Kidney (tissue), 14 donors: ENCODE results near the gene ATAD1. TPM values are rescaled to one million over a fixed set of nuclear protein-coding genes. Genes with fewer than 3 reads are reported as not detected.

Experiments used
- DNase-seq, 5 donors: peaks; one replicate each; pipeline ENCODE4 v3.0.0-alpha.2; 2013 to 2020
- FAIRE-seq: peaks from 2 replicates; lab custom pipeline; 2012; peaks lifted over from hg19 to GRCh38; lab: Jason Lieb, UNC
- H3K27ac ChIP-seq, 2 donors: one replicate each; pipeline ENCODE4 v1.7.0; 2013; ENCODE audit warnings: low read depth in 2 of 2, low read length in 2 of 2, inconsistent platforms in 1 of 2
- H3K27me3 ChIP-seq: one replicate; pipeline ENCODE4 v1.7.1; 2013; ENCODE audit warnings: low read length, inconsistent platforms; ENCODE audit not compliant: control insufficient read depth, insufficient read depth
- H3K36me3 ChIP-seq, 3 donors: one replicate each; pipeline versions ENCODE4 v1.7.0 to v1.7.1; 2013; ENCODE audit warnings: low read length in 3 of 3, control low read depth in 1 of 3, inconsistent platforms in 1 of 3; ENCODE audit not compliant: insufficient read depth in 3 of 3, control insufficient read depth in 2 of 3
- H3K4me1 ChIP-seq, 3 donors: one replicate each; pipeline versions ENCODE4 v1.7.0 to v1.7.1; 2013; ENCODE audit warnings: low read length in 3 of 3, inconsistent platforms in 1 of 3, low read depth in 1 of 3; ENCODE audit not compliant: control insufficient read depth in 2 of 3, insufficient read depth in 2 of 3
- H3K4me3 ChIP-seq, 3 donors: one replicate each; pipeline versions ENCODE4 v1.7.0 to v1.8.1; 2013; ENCODE audit warnings: low read length in 3 of 3, control low read depth in 1 of 3, inconsistent platforms in 1 of 3
- H3K9ac ChIP-seq, 3 donors: one replicate each; pipeline versions ENCODE4 v1.7.0 to v1.7.1; 2013; ENCODE audit warnings: low read length in 3 of 3, control low read depth in 1 of 3, inconsistent platforms in 1 of 3
- H3K9me3 ChIP-seq, 3 donors: one replicate each; pipeline versions ENCODE4 v1.7.0 to v1.7.1; 2013; ENCODE audit warnings: low read length in 3 of 3, control low read depth in 1 of 3, inconsistent platforms in 1 of 3; ENCODE audit not compliant: control insufficient read depth in 2 of 3, insufficient read depth in 1 of 3
- intact Hi-C: fragments of 100-400 bp; cut with DNase I; formaldehyde crosslinking; loops from one replicate; pipeline ENCODE4 v1.11.1; 2022
- polyA plus RNA-seq: library from polyadenylated mRNA; stranded (reverse); fragments of 350-450 nt; fragmentation: Illumina TruSeq; extraction: RNeasy Lipid Tissue Mini Kit (QIAGEN cat#74804); gene quantifications from one replicate; pipeline ENCODE4 v1.2.3, GENCODE V29; 2014; ENCODE audit warnings: low read depth, low replicate concordance; ENCODE audit not compliant: insufficient read depth
- total RNA-seq: library from RNA; stranded (reverse); fragmentation: NEBNext Ultra II Directional; extraction: Animal tissue kit (Norgen Biotek cat#: 25700); gene quantifications from one replicate; pipeline ENCODE4 v1.2.1, GENCODE V29; 2021
- TF ChIP-seq, protein P1 (sequence below): IDR thresholded peaks from 3 replicates; pipeline ENCODE4 v1.5.1; 2012; ENCODE audit warnings: mild to moderate bottlenecking, moderate library complexity, borderline replicate concordance; ENCODE audit not compliant: insufficient read depth; ENCODE audit errors: extremely low read depth
- donor health status: control.
- donor health status: control.
- donor health status: control.
- donor health status: control.
- donor health status: control.
- donor health status: DM: yes; HTN: yes; CAD: no.
- donor health status: Normal renal cell carcinoma (clear cell type).

The ATAD1 gene
- total and polyA plus RNA-seq, 2 donors from 2014 or later = 22.0 to 57.3 TPM

DNA sequence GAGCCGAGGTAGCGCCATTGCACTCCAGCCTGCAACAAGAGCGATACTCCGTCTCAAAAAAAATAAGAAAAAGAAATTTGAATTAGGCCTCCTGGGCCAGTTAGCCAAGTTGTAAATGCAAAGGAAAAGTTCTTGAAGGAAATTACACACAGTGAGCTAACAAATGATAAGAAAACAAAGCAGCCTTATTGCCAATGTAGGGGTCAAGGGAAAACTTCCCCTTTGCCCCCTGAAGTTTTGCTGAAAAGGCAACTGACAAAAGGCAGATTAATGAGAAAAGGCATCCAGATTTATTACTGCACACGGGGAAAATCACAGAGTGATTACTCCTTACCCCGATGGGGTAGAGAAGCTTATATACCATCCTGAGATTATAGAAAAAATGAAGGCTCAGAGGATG is 88.1 kb downstream of the ATAD1 start:
- Histone ChIP-seq H3K9me3 (no peaks in the 10 kb centered on the region), H3K9ac (no peak overlapping the region), H3K4me1 (no peaks in the 10 kb centered on the region), H3K36me3 (no peaks in the 10 kb centered on the region), H3K27me3 (no peaks in the 10 kb centered on the region), H3K27ac (no peak overlapping the region), H3K4me3 (no peak overlapping the region)
- intact Hi-C loops = no loop called here
- no peak for FAIRE-seq
- TF ChIP-seq, protein P1, sequence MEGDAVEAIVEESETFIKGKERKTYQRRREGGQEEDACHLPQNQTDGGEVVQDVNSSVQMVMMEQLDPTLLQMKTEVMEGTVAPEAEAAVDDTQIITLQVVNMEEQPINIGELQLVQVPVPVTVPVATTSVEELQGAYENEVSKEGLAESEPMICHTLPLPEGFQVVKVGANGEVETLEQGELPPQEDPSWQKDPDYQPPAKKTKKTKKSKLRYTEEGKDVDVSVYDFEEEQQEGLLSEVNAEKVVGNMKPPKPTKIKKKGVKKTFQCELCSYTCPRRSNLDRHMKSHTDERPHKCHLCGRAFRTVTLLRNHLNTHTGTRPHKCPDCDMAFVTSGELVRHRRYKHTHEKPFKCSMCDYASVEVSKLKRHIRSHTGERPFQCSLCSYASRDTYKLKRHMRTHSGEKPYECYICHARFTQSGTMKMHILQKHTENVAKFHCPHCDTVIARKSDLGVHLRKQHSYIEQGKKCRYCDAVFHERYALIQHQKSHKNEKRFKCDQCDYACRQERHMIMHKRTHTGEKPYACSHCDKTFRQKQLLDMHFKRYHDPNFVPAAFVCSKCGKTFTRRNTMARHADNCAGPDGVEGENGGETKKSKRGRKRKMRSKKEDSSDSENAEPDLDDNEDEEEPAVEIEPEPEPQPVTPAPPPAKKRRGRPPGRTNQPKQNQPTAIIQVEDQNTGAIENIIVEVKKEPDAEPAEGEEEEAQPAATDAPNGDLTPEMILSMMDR = no peak
- DNase-seq = no peak

DNA sequence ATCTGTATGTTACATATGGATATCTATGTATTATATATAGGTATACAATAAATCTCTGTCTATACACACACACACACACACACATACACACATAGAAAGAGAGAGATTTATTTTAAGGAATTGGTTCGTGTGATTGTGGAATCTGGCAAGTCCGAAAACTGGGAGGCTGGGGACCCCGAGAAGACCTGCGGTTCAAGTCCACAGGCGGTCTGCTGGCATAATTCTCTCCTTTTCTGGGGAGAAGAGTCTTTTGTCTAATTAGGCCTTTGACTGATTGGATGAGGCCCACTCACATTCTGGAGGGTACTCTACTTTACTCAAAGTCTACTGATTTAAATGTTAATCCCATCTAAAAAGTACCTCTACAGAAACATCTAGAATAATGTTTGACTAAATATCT is 93.2 kb downstream of the ATAD1 start:
- H3K27ac ChIP-seq = no peak overlapping the region
- no peaks in the 10 kb centered on the region for H3K9me3 ChIP-seq
- no peaks in the 10 kb centered on the region for H3K27me3 ChIP-seq
- FAIRE-seq = no peak
- no peaks in the 10 kb centered on the region for H3K36me3 ChIP-seq
- DNase-seq = no peak
- no peak overlapping the region for H3K9ac ChIP-seq
- intact Hi-C loops = no loop called here
- TF ChIP-seq, protein P1 = no peak
- no peak overlapping the region for H3K4me3 ChIP-seq
- no peaks in the 10 kb centered on the region for H3K4me1 ChIP-seq

DNA sequence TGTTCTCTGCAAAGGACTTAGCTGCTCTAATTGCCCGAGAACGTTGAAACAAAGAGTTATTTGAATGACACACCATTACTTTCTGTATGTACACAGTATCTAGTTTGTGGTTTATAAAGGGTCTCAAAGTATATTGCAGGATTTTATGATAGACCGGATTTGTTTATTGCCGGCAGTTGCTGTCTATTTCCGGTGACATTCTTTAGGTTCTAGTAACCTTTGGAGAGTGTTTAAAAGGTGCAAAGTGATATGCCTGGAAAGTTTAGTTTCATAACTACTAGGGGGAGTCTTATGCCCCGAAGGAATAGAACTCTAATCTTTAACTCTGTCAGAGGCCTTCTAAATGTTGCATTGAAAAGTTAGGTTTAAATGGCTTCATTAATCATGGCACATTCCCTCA is 94.5 kb downstream of the ATAD1 start:
- no peak for FAIRE-seq
- no peak overlapping the region for H3K9ac ChIP-seq
- no peak overlapping the region for H3K27ac ChIP-seq
- TF ChIP-seq, protein P1 = no peak
- H3K9me3 ChIP-seq = no peaks in the 10 kb centered on the region
- no peaks in the 10 kb centered on the region for H3K4me1 ChIP-seq
- peak in 2 of 5 donors; percentile 39 to 46 for DNase-seq
- no peaks in the 10 kb centered on the region for H3K36me3 ChIP-seq
- intact Hi-C loops = no loop called here
- H3K4me3 ChIP-seq = no peak overlapping the region
- no peaks in the 10 kb centered on the region for H3K27me3 ChIP-seq

DNA sequence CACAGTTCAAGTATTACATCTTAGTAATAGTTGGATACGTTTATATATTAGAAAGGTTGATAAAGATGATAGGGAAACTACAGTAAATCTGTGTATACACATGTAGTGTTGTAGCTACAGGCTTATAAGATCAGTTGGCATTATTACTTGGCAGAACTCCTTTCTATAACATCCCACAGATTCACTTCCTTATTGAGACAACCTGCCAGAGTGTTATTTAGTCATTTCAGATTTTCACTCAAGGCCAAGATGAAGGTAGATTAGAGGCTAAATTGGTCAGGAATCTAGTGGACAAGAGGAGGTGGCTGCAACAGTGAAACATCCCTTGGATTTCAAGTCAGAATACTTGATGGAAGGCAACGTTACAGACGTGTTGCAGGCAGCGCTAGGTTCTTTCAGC is 95.3 kb downstream of the ATAD1 start:
- Histone ChIP-seq H3K9ac (no peak overlapping the region), H3K4me1 (no peaks in the 10 kb centered on the region), H3K36me3 (no peaks in the 10 kb centered on the region), H3K4me3 (no peak overlapping the region), H3K27me3 (no peaks in the 10 kb centered on the region), H3K9me3 (no peaks in the 10 kb centered on the region), H3K27ac (no peak overlapping the region)
- TF ChIP-seq, protein P1 = no peak
- FAIRE-seq (no peak), DNase-seq (no peak)
- intact Hi-C loops = no loop called here
